Activated CD8-positive, alpha-beta memory T cell treated with anti-CD3 and anti-CD28 coated beads, Interleukin-2, amount 50 U/mL, for 24 hours (primary cell): ENCODE results near the gene SUN1.
"Not testable (repeated sequence)": the region's sequence is repeated elsewhere in the genome, so short reads cannot be mapped to it uniquely, and the experiment has no call there.

Experiments used
- DNase-seq: peaks from one replicate; pipeline ENCODE4 v3.0.0-alpha.2; 2020; ENCODE audit errors: extremely low read depth

SUN1 gene

GRCh38 chr7:835021-835420 is 2.7 kb downstream of the SUN1 start:
- DNase-seq, result no peak

DNA sequence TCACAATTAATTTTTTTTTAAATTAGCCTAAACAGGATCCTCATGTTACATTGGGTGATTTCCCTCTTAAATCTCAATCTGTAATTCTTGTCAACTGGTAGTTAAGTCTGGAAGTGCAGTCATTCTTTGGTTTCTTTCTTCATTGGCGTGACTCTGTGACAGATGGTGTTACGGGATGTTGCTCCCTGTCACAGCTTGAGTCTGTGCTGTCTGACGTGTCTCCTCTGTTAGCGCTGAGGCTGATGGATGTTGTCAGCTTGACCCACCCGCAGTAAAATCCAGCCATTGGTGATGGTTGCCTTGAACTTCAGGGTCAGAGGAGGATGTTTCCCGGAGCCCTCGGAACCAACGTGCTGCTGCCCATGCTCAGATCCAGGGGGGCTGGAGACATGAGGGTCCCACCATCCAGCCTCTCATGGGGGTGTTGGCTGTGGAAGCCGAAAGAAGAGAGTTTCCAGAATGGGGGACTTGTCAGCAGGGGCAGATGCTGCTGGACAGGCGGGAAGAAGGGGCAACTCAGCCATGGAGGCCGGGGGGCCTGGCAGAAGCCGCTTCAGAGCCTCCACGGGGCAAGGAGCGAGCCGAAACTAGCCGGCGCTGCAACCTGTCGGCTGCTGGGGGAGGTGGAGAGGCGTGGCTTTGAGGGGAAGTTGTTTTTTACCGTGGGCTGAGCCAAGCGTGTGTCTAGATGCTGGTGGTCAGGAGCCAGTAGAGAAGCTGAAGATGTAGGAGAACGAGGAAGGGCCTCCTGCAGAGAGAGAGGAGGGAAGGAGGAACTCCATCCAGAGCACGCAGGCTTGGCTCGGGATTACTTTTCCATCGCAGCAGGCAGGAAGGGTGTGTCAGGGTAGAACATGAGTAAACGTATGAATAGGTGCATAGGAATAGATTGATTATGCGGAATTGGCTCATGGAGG is 3.5 kb downstream of the SUN1 start:
- DNase-seq, result no peak

GRCh38 chr7:836429-836828 is 4.2 kb downstream of the SUN1 start:
- DNase-seq, result no peak

GRCh38 chr7:837001-837400 is 4.7 kb downstream of the SUN1 start:
- DNase-seq, result no peak

DNA sequence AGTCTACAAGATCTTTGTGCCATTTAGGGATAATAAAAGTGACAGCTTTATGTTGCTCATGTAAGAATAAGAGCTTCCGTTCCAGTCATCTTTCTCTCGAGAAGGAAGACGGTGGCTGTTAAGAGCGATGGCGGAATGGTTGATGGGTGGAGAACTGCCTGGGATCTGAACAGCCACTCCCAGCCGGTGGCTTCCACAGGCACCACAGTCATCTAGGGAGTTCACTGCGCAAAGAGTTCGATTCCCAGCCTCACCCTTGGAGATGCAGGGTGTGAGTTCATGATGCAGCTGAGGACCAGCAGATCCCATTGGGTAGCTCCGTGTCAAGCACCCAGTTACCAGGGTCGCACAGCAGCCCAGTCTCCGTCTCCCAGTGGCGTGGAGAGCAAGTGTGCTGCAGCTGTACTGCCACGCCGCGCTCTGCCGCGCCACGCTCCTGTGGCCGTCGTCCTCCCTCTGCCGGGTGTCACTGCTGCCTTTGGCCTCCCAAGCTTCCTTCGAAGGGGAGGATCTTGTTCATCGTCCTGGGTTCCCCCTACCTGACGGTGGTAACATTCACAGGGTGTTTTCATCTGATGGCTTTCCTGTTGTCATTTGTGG is 7.8 kb downstream of the SUN1 start:
- DNase-seq, result no peak

GRCh38 chr7:841943-842342 is 9.7 kb downstream of the SUN1 start:
- DNase-seq, result no peak

- no peak for DNase-seq
Observed at GRCh38 chr7:842431-843031, 10.3 kb downstream of the SUN1 start.

DNA sequence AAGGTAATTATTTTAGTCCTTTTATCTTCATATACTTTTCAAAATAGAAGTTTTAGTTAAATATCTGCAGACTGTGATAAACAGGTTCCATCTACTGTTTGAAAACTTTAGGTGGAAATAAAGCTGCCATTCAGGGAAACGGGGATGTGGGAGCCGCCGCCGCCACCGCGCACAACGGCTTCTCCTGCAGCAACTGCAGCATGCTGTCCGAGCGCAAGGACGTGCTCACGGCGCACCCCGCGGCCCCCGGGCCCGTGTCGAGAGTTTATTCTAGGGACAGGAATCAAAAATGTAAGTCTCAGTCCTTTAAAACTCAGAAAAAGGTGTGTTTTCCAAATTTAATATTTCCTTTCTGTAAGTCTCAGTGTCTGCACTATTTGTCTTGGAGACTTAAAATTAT is 11.0 kb downstream of the SUN1 start:
- DNase-seq, result no peak

DNA sequence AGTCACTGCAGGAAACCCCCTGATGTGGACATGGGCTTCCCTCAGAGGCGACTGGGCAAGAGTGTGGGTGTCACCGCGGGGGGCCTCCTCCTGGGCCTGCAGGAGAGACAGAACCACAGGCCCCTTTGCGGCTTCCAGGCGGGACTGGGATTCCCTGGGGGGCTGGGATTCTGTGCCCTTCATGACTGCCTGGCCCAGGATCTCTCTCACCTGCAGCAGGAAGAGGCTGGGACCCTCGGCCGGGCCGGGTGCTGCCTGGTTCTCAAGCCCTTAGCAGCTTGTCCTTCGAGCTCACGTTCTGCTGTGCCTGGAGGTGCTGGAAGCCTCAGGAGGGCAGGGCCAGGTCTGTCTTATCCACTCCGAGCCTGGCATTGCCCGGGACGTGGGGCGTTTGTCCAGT is 11.8 kb downstream of the SUN1 start:
- no peak for DNase-seq

- DNase-seq, result no peak
Observed at GRCh38 chr7:844514-844913, 12.2 kb downstream of the SUN1 start.

GRCh38 chr7:845091-845490 is 12.8 kb downstream of the SUN1 start:
- no peak for DNase-seq

DNA sequence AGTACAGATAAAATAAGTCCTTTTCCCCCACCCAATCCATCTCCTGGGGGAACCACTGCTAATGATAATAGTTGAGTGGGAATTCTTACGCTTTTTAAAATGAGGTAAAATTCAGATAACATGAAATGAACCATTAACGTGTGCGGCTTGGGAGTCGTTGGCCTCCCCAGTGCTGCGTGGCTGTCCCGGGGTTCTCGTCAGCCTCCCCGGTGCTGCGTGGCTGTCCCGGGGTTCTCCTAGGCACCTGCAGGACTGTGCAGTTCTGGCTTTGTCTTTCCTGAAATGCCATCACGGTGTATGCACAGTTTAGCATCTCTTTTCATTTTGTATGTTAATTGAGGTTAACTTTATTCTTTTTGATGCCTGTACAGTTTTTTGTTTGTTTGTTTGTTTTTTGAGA is 13.5 kb downstream of the SUN1 start:
- DNase-seq, result no peak

DNA sequence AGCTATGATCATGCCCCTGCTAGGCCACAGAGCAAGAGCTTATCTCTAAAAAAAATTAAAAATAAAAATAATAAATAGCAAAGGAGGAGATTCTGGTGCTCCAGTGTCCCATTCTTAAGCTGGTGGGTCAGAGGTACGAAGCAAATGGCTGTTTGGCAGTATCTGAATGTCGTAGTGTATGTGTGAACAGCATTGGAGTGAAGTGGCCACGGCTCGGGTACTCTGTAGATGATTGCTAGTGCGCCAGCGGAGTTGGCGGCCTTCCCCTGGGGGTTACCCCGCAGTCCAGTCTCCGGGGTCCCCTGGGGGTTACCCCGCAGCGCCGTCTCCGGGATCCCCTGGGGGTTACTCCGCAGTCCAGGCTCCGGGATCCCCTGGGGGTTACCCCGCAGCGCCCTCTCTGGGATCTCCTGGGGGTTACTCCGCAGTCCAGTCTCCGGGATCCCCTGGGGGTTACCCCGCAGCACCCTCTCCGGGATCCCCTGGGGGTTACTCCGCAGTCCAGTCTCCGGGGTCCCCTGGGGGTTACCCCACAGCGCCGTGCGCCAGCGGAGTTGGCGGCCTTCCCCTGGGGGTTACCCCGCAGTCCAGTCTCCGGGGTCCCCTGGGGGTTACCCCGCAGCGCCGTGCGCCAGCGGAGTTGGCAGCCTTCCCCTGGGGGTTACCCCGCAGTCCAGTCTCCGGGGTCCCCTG is 14.8 kb downstream of the SUN1 start:
- not testable (repeated sequence) for DNase-seq

GRCh38 chr7:847728-848127 is 15.5 kb downstream of the SUN1 start:
- DNase-seq, result not testable (repeated sequence)

- DNase-seq, result no peak
Observed at GRCh38 chr7:849145-849544, 16.9 kb downstream of the SUN1 start.

GRCh38 chr7:849781-850180 is 17.5 kb downstream of the SUN1 start:
- no peak for DNase-seq

DNA sequence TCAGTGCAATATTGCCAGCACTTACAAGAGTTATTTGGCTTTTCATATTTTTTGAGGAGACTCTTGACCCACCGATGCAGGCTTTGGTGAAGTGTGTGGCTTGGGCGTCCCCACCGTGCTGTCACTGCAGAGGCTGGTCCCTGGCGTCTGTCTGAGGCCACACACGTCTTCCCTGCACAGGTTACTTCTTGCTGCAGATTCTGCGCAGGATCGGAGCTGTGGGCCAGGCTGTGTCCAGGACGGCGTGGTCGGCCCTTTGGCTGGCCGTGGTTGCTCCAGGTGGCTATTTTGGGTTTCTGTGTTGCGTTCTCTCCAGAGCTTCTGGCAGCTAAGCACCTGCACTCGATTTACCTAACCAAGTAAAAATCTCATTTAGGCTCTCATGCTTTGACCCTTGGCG is 18.9 kb downstream of the SUN1 start:
- DNase-seq, result no peak

GRCh38 chr7:853366-854117 is 21.3 kb downstream of the SUN1 start:
- no peak for DNase-seq

DNA sequence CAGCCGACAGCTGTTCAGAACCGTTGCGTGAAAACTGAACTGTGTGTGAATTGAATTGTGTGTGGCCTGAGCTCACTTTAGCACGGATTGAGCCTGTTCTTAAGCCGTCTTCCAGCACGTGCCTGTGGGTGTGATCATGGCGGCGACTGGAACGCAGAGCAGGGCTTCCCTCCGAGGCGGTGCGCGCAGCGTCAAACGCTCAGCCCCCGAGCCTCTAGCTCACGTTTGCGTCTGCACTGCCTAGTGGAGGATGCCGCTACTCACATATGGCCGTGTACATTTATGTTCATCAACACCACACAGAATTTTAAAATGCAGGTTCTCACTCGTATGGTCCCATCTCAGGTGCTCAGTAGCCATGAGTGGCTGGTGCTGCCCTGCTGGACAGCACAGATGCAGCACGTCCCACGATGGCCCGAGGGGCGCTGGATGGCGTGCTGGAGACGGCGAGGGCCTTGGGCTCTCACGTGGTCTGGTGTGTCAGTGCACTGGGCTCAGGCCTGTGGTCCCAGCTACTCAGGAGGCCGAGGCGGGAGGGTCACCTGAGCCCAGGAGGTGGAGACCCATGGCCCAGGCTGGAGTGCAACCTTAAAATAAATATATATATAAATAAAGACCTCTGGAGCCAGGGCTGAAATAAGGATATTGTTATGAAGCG is 22.0 kb downstream of the SUN1 start:
- DNase-seq, result no peak

GRCh38 chr7:855686-856369 is 23.6 kb downstream of the SUN1 start:
- DNase-seq, result no peak
